HG02678 (cell line): ENCODE measurements around the gene NPHP1.
"Not testable (repeated sequence)": the region's sequence is repeated elsewhere in the genome, so short reads cannot be mapped to it uniquely, and the experiment has no call there.

Source experiments
- ATAC-seq: cut with Tn5 transposase; IDR thresholded peaks from one replicate; pipeline ENCODE4 v1.9.1; 2021; ENCODE audit warnings: mild to moderate bottlenecking, moderate library complexity; ENCODE audit not compliant: unreplicated experiment

Gene NPHP1

DNA sequence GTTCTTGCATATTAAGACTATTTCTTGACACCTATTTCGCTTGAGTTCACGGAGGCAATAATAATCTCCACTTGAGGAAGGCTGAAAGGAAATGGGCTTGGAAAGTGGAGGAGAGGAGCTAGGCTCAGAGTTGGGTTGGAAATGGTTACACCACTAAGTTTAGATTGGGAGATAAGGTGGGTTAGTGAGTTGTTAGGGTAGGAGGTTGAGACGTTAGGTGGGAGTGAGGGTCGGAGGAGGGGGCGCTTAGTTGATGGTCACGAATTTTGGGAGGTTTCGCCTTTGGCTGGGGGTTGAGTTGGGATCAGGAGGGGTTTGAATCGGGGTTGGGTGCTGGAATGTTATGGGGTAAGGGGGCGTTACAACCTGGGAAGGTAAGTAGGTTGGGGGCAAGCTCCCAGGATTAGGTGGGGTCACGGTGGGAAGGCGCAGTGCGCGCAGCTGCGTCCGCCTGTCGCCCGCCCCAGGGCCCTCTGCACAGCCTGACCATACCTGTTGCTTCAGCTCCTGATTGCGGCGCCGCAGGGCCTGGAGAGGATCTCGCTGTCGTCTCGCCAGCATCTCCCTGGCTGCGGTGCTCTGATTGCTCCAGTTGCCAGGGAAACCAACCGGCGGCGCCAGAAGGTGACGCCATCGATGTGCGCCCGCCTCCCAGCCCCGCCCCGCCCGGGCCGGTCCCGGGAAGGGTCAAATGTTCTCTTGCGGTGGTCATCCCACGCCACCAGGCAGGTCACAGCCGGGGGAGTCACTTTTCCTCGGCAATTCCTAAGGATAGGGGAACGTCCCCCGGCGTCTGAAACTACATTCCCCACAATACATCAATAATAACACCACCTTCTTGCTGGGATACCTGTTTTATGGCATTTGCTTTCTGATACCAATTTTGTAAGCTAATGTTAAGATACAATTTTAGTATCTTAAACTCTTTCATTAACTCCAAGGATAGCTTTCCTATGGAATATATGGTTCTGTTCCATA is at the start of gene NPHP1:
Gene NPHP1 (minus strand): TSS at position 606 of the 978 bp plus-strand sequence. CDS start 45 bp downstream, at position 561.
- peak; percentile 98 for ATAC-seq

- not testable (repeated sequence) for ATAC-seq
Observed at GRCh38 chr2:110248081-110248795, 43.4 kb upstream of the NPHP1 start.

DNA sequence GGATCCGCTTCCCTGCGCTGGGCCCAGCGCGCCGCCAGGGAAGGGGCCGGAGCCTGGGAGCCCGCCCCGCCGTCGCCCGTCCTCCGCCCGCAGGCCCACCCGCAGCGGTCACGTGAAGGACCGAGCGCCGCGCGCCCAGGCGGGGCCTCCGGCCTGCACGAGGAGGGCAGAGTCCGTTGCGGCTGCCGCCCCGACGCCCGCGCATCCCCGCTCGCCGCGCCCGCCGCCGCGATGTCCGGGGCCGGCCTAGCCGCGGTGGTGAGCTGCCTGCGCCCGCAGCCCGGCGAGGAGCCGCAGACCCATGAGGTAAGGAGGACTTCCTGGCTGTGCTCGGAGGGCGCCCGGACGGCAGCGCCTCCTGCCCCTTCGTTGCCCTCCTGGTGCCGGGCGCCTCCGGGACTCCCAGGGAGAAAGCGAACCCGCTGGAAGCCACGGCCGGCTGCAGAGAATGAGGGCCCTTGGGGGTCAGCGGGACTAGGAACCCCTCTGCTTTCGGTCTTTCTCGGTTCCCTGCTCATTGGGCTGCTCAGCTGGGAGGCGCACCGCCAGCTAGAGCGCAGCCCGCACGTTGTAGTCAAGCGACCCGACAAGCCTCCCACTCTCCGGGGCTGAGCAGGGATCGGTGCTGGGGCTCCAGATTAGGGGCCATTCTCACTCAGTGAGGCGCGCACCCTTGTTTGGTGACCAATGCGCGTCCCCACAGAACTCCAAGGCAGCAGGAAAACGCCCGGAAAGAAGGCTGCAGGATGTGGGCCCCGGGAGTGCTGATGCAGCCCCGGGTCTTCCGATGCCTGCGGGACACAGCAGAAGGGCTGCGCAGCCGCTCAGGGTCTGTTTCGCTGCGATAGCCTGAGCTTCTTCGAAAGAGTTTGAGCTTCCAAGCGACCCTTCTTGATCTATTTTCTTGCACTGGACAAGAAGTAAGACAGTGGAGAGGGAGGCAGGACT is 40.9 kb upstream of the NPHP1 start:
- not testable (repeated sequence) for ATAC-seq

DNA sequence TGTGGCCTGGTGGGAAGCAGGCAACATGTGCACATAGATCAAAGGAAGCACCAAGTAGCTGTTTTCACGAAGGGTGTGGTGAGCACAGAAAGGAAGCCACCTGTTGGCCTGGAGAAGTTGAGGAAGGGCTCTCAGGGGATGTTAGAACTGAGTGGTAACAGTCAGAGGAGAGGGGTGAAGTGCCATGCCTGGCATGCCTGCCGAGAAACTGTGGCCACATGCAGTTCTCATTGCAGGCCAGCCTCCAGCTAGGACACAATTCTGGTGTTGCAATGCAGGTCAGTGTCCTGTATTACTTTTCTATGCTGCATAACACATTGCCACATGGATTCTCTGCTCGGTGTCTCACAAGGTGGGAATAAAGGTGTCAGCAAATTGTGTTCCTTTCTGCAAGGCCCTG is 38.5 kb upstream of the NPHP1 start:
- ATAC-seq: not testable (repeated sequence)

GRCh38 chr2:110234514-110234913 is 29.7 kb upstream of the NPHP1 start:
- not testable (repeated sequence) for ATAC-seq

DNA sequence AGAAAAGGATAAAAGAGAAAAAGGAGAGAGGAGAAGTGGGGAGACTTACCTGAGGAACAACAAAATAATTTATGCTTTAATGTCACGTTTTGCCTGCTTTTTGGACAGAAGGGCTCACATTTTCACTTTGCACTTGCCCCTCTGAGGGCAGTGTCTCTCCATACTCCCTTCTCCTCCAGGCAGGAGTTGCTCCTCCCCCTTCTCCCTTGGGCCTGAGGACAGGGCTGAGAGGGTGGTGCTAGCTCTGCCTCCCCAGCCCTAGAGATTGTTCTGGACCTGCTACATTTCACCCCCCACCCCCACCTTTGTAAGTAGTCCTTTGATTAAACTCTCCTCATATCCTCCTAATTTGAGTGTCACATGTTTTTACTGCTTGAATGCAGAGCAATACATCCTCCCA is 25.1 kb upstream of the NPHP1 start:
- ATAC-seq: not testable (repeated sequence)

- ATAC-seq: not testable (repeated sequence)
Observed at GRCh38 chr2:110222626-110223025, 17.8 kb upstream of the NPHP1 start.

DNA sequence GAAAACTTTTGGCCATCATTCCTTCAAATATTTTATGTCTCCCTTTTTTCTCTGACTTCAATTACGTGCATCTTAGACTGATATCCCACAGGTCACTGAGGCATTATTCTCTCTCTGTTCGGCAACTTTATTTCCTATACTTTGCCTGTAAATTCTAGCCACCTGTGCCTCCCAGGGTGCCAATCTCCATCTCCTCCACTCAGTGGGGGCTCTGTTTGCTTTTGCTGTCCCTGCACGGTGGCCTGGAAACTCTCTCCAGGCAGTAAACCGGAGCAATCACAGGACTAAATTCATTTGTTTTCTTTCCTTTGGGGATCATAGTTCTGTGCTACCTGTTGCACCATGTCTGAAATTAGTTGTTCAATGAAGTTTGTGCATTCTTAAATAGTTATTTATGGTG is 17.1 kb upstream of the NPHP1 start:
- ATAC-seq: no peak

DNA sequence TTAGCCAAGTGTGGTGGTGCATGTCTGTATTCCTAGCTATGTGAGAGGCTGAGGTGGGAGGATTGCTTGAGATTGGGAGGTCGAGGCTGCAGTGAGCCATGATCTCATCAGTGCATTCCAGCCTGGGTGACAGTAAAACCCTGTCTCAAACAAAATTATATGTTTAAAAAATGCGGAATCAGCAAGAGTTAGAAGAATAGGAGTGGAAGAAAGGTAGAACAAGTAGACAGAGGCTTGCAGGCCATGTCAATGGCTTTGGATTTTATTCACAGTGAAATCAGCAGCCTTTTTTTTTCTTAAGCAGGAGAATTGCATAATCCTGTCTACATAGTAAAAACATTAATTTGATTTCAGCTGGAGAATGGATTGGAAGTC is 15.4 kb upstream of the NPHP1 start:
- ATAC-seq: no peak

GRCh38 chr2:110219496-110220189 is 14.8 kb upstream of the NPHP1 start:
- ATAC-seq: no peak

DNA sequence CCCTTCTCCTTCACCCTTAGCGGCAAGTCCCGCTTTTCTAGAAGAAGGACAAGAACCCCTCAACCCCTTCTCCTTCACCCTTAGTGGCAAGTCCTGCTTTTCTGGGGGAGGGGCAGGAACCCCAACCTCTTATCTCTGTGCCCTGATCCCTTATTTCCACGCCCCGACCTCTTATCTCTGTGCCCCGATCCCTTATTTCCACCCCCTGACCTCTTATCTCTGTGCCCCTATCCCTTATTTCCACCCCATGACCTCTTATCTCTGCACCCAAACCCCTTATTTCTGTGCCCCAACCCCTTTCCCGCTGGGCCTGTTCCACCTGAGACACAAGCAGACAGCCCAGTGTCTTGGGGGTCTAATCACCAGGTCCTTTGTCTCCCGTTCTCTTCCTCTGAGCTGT is 14.1 kb upstream of the NPHP1 start:
- ATAC-seq: not testable (repeated sequence)

- no peak for ATAC-seq
Observed at GRCh38 chr2:110216803-110217202, 12.0 kb upstream of the NPHP1 start.

GRCh38 chr2:110216199-110216598 is 11.4 kb upstream of the NPHP1 start:
- no peak for ATAC-seq

DNA sequence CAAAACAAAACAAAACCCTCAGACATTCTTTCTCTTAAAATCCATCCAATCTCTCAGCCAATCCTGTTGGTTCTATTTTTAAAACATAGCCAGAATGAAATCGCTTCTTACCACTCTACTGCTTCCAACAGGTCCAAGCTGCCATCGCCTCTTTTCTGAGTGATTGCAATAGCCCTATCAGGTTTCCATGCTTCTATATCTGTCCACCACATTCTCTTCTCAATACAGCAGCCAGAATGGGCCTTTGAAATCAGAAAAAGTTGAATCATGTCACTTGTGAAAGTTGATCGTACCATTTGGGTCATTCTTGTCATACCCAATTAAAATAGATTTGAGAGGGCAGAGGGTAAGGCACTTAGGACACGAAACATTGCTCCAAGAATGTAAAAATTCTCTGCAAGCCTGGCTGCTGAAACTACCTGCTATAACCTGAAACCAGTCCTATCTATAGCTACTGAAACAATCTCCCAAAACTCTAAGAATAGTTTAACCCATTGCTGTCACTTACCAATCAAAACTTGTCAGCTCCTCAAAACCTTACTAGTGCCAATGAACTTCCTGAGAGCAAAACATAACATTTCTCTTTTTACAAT is 10.8 kb upstream of the NPHP1 start:
- ATAC-seq: no peak

GRCh38 chr2:110215091-110215490 is 10.3 kb upstream of the NPHP1 start:
- ATAC-seq: no peak

DNA sequence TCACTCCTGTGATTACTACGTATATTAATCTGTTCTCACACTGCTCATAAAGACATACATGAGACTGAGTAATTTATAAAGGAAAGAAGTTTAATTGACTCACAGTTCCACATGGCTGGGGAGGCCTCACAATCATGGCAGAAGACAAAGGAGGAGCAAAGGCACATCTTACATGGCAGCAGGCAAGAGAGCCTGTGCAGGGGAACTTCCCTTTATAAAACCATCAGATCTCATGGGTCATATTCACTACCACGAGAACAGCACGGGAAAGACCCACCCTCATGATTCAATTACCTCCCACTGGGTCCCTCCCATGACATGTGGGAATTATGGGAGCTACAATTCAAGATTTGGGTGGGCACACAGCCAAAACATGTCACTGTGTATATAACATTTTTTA is 8.7 kb upstream of the NPHP1 start:
- not testable (repeated sequence) for ATAC-seq

- peak; percentile 95 for ATAC-seq
Observed at GRCh38 chr2:110211938-110212858, 7.4 kb upstream of the NPHP1 start, which contains the start of gene MTLN. TSS of gene MTLN (minus strand) at chr2:110212547. CDS start at chr2:110212525, 22 bp downstream.

- ATAC-seq: no peak
Observed at GRCh38 chr2:110205660-110206455, 1.0 kb upstream of the NPHP1 start.
